Upper lobe of left lung (tissue), 6 donors: ENCODE data around the gene OR2G6. TPM values are rescaled to one million over a fixed set of nuclear protein-coding genes. Genes with fewer than 3 reads are reported as not detected.
"Not testable (repeated sequence)": the region's sequence is repeated elsewhere in the genome, so short reads cannot be mapped to it uniquely, and the experiment has no call there.

Experiments
- ATAC-seq, 2 donors: fragments of 200-7000 bp; cut with Tn5 transposase; one replicate each; pipeline ENCODE4 v1.9.1; 2022; ENCODE audit warnings: mild to moderate bottlenecking in 2 of 2, moderate library complexity in 2 of 2; ENCODE audit not compliant: low FRiP score in 2 of 2
- DNase-seq, 2 donors: peaks; one replicate each; pipeline ENCODE4 v3.0.0-alpha.2; 2019 to 2020
- H3K27ac ChIP-seq, 4 donors: fragments of 200-600 bp; sonication (generic); one replicate each; pipeline ENCODE4 v1.5.1; 2016 to 2019
- H3K27me3 ChIP-seq, 4 donors: fragments of 200-600 bp; sonication (generic); one replicate each; pipeline ENCODE4 v1.5.1; 2017 to 2019
- H3K36me3 ChIP-seq, 4 donors: fragments of 200-600 bp; sonication (generic); one replicate each; pipeline ENCODE4 v1.5.1; 2016 to 2019
- H3K4me1 ChIP-seq, 4 donors: fragments of 200-600 bp; sonication (generic); one replicate each; pipeline ENCODE4 v1.5.1; 2018 to 2019
- H3K4me3 ChIP-seq, 4 donors: fragments of 200-600 bp; sonication (generic); one replicate each; pipeline ENCODE4 v1.5.1; 2017 to 2019; ENCODE audit warnings: mild to moderate bottlenecking in 2 of 4, moderate library complexity in 1 of 4
- H3K9me3 ChIP-seq, 4 donors: fragments of 200-600 bp; sonication (generic); one replicate each; pipeline ENCODE4 v1.5.1; 2018 to 2019
- EP300 ChIP-seq, 4 donors: sonication (generic); formaldehyde crosslinking; IDR thresholded peaks; one replicate each; pipeline ENCODE4 v1.5.1; 2017; ENCODE audit warnings: antibody characterized with exemption in 4 of 4, control low read depth in 2 of 4
- POLR2A ChIP-seq, 4 donors: fragments of 450-650 bp; IDR thresholded peaks; one replicate each; pipeline ENCODE4 v1.5.1; 2016 to 2017; ENCODE audit warnings: antibody characterized with exemption in 4 of 4, mild to moderate bottlenecking in 2 of 4
- POLR2AphosphoS5 ChIP-seq, 2 donors: sonication (generic); formaldehyde crosslinking; IDR thresholded peaks; one replicate each; pipeline ENCODE4 v1.5.1; 2017; ENCODE audit warnings: antibody characterized with exemption in 2 of 2
- whole genome bisulfite sequencing, 2 donors: methylation state at CpG; one replicate each; pipeline ENCODE4 v1.1.5; 2017 to 2018; 5-methylcytosine and 5-hydroxymethylcytosine counted together
- total RNA-seq, 6 donors: library from RNA; depleted of rRNA in 4 of 6; stranded (reverse); fragments of >200 nt in 4 of 6; gene quantifications; one replicate each; pipeline versions ENCODE4 v1.1.0 to v1.2.1, GENCODE V29; 2016 to 2021
- TF ChIP-seq, protein P1 (sequence below), 6 experiments: fragments of 450-650 bp in 4 of 6; fragments of 200-600 bp in 2 of 6; sonication (generic) in 2 of 6; IDR thresholded peaks; one replicate each; pipeline ENCODE4 v1.5.1; 2016 to 2019; ENCODE audit warnings: antibody characterized with exemption in 6 of 6
- donor health status: DM: no; HTN: no; CAD: no; lungs with moderate emphysema.
- donor health status: DM: no; HTN: yes; CAD: no; lungs with severe emphysema.

OR2G6 gene
- total RNA-seq, 6 donors from 2014 or later: not detected

DNA sequence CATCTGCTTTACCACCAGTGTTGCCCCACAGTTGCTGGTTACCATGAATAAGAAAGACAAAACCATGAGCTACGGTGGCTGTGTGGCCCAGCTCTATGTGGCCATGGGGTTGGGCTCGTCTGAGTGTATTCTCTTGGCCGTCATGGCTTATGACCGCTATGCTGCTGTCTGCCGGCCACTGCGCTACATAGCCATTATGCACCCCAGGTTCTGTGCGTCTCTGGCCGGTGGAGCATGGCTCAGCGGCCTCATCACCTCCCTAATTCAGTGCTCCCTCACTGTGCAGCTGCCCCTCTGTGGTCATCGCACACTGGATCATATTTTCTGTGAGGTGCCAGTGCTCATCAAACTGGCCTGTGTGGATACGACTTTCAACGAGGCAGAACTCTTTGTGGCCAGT, 14.0 kb downstream of the OR2G6 start:
- Histone ChIP-seq H3K27ac (no peak overlapping the region), H3K36me3 (no peaks in the 10 kb centered on the region), H3K4me1 (no peaks in the 10 kb centered on the region), H3K4me3 (no peak overlapping the region), H3K27me3 (no peaks in the 10 kb centered on the region), H3K9me3 (peaks cover 0 to 4% (median 0%) of the 10 kb centered on the region in 4 donors)
- WGBS, 2 donors: 84 to 85% methylated on average over 12 of the region's 12 CpGs
- ATAC-seq: no peak
- TF ChIP-seq, protein P1, sequence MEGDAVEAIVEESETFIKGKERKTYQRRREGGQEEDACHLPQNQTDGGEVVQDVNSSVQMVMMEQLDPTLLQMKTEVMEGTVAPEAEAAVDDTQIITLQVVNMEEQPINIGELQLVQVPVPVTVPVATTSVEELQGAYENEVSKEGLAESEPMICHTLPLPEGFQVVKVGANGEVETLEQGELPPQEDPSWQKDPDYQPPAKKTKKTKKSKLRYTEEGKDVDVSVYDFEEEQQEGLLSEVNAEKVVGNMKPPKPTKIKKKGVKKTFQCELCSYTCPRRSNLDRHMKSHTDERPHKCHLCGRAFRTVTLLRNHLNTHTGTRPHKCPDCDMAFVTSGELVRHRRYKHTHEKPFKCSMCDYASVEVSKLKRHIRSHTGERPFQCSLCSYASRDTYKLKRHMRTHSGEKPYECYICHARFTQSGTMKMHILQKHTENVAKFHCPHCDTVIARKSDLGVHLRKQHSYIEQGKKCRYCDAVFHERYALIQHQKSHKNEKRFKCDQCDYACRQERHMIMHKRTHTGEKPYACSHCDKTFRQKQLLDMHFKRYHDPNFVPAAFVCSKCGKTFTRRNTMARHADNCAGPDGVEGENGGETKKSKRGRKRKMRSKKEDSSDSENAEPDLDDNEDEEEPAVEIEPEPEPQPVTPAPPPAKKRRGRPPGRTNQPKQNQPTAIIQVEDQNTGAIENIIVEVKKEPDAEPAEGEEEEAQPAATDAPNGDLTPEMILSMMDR (IDR thresholded peaks at IDR 0.05): no peak
- no peak for TF ChIP-seq POLR2A (IDR thresholded peaks at IDR 0.05)
- TF ChIP-seq POLR2AphosphoS5 (IDR thresholded peaks at IDR 0.05): no peak
- no peak for TF ChIP-seq EP300 (IDR thresholded peaks at IDR 0.05)
- DNase-seq: peak in 1 of 2 donors; percentile 13

DNA sequence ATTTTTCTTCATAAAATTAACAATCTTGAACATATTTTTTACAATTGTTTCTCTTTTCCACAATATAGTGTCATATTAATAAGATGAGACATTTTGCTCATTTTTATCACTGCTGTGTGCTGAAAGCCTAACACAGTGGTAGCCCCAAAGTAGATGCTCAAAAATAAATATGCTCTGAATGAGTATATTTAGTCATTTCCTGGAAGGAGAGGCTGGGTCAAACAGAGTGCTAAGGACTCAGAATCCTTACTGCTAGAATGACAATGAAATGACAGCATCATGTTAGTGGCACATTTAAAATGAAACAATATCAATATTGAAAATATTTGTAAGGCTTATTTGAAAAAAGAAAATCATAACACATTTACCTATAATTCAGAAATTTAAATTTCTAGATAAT, 29.6 kb downstream of the OR2G6 start:
- H3K4me1 ChIP-seq, ATAC-seq, DNase-seq, H3K27ac ChIP-seq, H3K9me3 ChIP-seq, H3K36me3 ChIP-seq, H3K4me3 ChIP-seq, H3K27me3 ChIP-seq: not testable (repeated sequence)

DNA sequence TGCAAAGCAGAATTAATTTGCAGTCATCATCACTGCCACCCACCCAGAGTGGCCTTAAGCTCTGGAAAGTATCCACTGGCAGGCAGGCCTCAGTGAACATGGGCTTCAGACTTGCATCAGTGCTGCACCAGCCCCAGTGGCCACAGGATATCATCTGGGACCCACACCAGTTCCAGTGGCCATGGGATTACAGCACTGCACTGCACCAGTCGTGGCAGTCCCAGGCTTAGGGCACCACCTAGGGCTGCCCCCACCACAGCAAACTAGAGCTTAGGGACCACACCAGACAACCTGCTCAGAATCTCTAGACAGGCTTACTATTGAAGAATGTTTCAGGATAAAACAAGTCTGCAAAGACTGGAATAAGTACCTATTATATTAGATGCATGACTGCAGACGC, 39.5 kb downstream of the OR2G6 start:
- ATAC-seq: peak in 1 of 2 donors; percentile 61
- not testable (repeated sequence) for H3K4me1 ChIP-seq, DNase-seq

GRCh38 chr1:248551027-248551426, 43.2 kb downstream of the OR2G6 start:
- not testable (repeated sequence) for H3K27me3 ChIP-seq, H3K4me3 ChIP-seq, DNase-seq, H3K4me1 ChIP-seq, H3K9me3 ChIP-seq, ATAC-seq, H3K36me3 ChIP-seq, H3K27ac ChIP-seq
- WGBS, 2 donors: no CpG with 5 or more reads among the region's 6 CpGs

More for the DNA sequence above, 39.5 kb downstream of the OR2G6 start:
- no CpG with 5 or more reads among the region's 2 CpGs for WGBS, 2 donors
- H3K27me3 ChIP-seq, H3K36me3 ChIP-seq, H3K27ac ChIP-seq, H3K9me3 ChIP-seq, H3K4me3 ChIP-seq: not testable (repeated sequence)

DNA sequence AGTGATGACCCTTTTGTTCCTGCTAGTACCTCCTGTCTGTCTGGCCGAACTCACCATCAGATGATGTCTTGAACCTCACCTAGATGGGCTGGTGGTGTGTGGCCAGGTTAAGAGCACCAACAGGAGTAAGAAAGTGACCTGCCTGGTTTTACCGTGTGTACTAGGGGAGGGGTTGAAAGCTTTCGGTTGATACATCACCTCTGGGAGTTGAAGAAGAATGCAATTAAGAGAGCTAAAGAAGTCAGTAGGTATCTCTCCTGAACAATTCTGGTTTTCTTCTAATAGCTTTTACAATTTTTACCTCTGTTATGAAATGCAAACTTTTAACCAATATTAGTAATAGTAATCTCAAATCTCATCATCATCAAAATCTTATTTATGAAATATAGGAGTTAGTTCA, 54.8 kb downstream of the OR2G6 start, which contains the start of gene OR2T29:
Gene OR2T29, minus strand, starts transcription at position 101 of the 400 bp plus-strand sequence. CDS start 3,281 bp downstream, outside the sequence.
- WGBS, 2 donors: 67 to 86% methylated on average over 1 to 3 of the region's 3 CpGs
- H3K9me3 ChIP-seq, H3K4me1 ChIP-seq, H3K36me3 ChIP-seq, H3K4me3 ChIP-seq, H3K27ac ChIP-seq, DNase-seq, H3K27me3 ChIP-seq, ATAC-seq: not testable (repeated sequence)

DNA sequence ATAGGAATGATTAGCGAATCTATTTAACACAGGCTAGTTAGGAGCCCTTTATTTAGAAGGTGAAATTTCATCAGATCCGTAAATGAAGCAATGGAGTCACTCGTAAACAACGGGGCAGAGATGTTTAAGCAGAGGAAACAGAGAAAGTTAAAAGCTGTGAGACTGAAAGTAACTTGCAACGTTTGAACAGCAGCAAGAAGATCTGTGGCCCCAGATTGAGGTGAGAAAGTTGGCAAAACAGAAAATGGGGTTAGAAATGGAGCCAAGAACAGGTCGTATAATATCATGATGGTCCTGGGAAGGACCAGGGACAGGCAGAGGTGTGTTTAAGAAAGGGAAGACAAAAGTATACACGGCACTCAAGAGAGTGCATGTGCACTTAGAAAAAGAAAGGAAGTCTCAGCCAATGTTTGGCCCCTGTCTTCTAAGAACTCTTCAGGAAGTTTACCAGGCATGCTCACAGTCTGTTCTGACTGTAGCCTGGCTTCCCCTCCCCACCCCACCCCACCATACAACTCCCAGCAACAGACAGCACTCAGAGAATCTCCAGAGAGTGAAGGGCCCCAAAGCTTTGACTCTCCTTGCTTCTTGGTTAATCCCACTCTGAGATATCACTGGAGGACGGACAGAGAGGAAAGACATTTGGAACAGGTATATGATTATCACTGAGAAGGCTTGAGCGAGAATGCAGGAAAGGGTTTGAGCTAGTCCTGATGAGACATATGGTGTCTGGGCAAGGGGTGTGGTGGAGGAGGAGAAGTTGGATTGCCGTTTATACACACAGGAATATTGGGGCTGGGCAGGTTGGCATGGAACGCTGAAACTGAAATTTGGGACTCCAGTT, 57.9 kb downstream of the OR2G6 start:
- H3K9me3 ChIP-seq, H3K4me3 ChIP-seq, H3K27me3 ChIP-seq, H3K36me3 ChIP-seq, H3K27ac ChIP-seq, H3K4me1 ChIP-seq, DNase-seq, ATAC-seq: not testable (repeated sequence)
- 58 to 60% methylated on average over 10 to 11 of the region's 11 CpGs for WGBS, 2 donors

- H3K4me1 ChIP-seq, H3K4me3 ChIP-seq, H3K36me3 ChIP-seq, H3K27me3 ChIP-seq, H3K9me3 ChIP-seq, DNase-seq, H3K27ac ChIP-seq: not testable (repeated sequence)
- WGBS, 2 donors: 21 to 28% methylated on average over 2 of the region's 2 CpGs
- ATAC-seq: peak in 1 of 2 donors; percentile 63
Observed at GRCh38 chr1:248569049-248569448, 61.2 kb downstream of the OR2G6 start.

- H3K27ac ChIP-seq, H3K4me3 ChIP-seq, ATAC-seq, DNase-seq, H3K36me3 ChIP-seq, H3K27me3 ChIP-seq, H3K4me1 ChIP-seq, H3K9me3 ChIP-seq: not testable (repeated sequence)
- 52 to 72% methylated on average over 3 of the region's 3 CpGs for WGBS, 2 donors
Observed at GRCh38 chr1:248570811-248571210, 62.9 kb downstream of the OR2G6 start.

GRCh38 chr1:248572049-248572448, 64.2 kb downstream of the OR2G6 start:
- not testable (repeated sequence) for ATAC-seq, DNase-seq

DNA sequence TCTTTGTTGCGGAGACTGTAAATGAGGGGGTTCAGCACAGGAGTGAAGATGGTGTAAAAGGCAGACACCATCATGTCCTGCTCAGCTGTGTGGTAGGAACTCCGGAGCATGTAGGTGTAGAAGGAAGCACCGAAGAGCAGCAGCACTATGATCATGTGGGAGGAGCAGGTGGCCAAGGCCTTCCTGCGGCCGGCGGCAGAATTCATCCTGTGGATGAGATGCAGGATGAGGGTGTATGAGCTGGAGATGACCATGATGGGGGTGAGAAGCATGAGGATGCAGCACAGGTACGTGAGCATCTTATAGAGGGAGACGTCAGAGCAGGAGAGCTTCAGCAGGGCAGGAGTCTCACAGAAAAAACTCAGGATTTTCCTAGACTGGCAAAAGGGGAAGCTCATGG, 66.0 kb downstream of the OR2G6 start:
- H3K27ac ChIP-seq, H3K4me3 ChIP-seq, ATAC-seq, H3K27me3 ChIP-seq, H3K36me3 ChIP-seq, H3K4me1 ChIP-seq, H3K9me3 ChIP-seq: not testable (repeated sequence)
- WGBS, 2 donors: 64 to 92% methylated on average over 5 of the region's 8 CpGs
- peak in 1 of 2 donors; percentile 16 for DNase-seq

More at GRCh38 chr1:248572049-248572448, 64.2 kb downstream of the OR2G6 start:
- not testable (repeated sequence) for H3K36me3 ChIP-seq, H3K4me1 ChIP-seq, H3K9me3 ChIP-seq, H3K27ac ChIP-seq, H3K27me3 ChIP-seq, H3K4me3 ChIP-seq
- WGBS, 2 donors: no CpG with 5 or more reads among the region's 1 CpG

DNA sequence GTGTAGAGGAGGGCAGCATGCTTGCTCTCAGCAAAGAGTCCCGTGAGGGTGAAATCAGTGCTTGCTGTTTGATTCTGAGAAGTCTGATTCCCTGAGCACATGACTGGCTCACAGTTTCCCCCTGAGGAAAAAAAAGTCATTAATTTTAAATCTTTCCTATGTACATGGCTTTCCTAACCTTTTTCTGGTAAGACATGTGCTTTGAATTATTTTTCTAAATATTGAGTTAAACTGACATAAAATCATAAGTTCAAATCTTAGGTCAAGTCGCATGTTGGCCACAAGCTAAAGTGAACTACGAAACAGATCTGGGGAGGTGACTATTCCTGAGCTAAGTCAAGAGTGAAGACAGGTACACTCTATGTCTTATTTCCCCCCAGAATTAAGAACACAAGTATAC, 66.8 kb downstream of the OR2G6 start, which contains the start of gene OR2T34:
Gene OR2T34, minus strand, starts transcription at position 101 of the 400 bp plus-strand sequence. Its CDS starts 0 bp downstream, at position 101.
- not testable (repeated sequence) for H3K27me3 ChIP-seq, H3K27ac ChIP-seq, H3K9me3 ChIP-seq, ATAC-seq, H3K4me1 ChIP-seq, DNase-seq, H3K4me3 ChIP-seq, H3K36me3 ChIP-seq
- WGBS, 2 donors: 73 to 89% methylated on average over 3 of the region's 3 CpGs
